Suprapubic skin (tissue), 4 donors: ENCODE data around the gene CDK8. TPM values are rescaled to one million over a fixed set of nuclear protein-coding genes. Genes with fewer than 3 reads are reported as not detected.

Source experiments
- DNase-seq, 2 donors: peaks; one replicate each; pipeline ENCODE4 v3.0.0-alpha.2; 2019; ENCODE audit warnings: low spot score in 2 of 2
- H3K27ac ChIP-seq: fragments of 200-600 bp; sonication (generic); one replicate; pipeline ENCODE4 v1.5.1; 2019
- H3K27me3 ChIP-seq: fragments of 200-600 bp; sonication (generic); one replicate; pipeline ENCODE4 v1.5.1; 2019
- H3K36me3 ChIP-seq: fragments of 200-600 bp; sonication (generic); one replicate; pipeline ENCODE4 v1.5.1; 2019
- H3K4me1 ChIP-seq: fragments of 200-600 bp; sonication (generic); one replicate; pipeline ENCODE4 v1.5.1; 2019
- H3K4me3 ChIP-seq: fragments of 200-600 bp; sonication (generic); one replicate; pipeline ENCODE4 v1.5.1; 2019; ENCODE audit warnings: mild to moderate bottlenecking
- H3K9me3 ChIP-seq: fragments of 200-600 bp; sonication (generic); one replicate; pipeline ENCODE4 v1.5.1; 2019
- CTCF ChIP-seq, 2 donors: fragments of 200-600 bp in 1 of 2; fragments of 450-650 bp in 1 of 2; sonication (generic) in 1 of 2; IDR thresholded peaks; one replicate each; pipeline ENCODE4 v1.5.1; 2016 to 2019; ENCODE audit warnings: antibody characterized with exemption in 2 of 2, mild to moderate bottlenecking in 1 of 2, moderate library complexity in 1 of 2
- EP300 ChIP-seq: sonication (generic); formaldehyde crosslinking; IDR thresholded peaks from one replicate; pipeline ENCODE4 v1.6.1; 2017; ENCODE audit warnings: antibody characterized with exemption
- POLR2A ChIP-seq, 2 donors: fragments of 450-650 bp; IDR thresholded peaks; one replicate each; pipeline ENCODE4 v1.6.1; 2017; ENCODE audit warnings: antibody characterized with exemption in 2 of 2, mild to moderate bottlenecking in 2 of 2, moderate library complexity in 2 of 2
- POLR2AphosphoS5 ChIP-seq, 3 donors: sonication (generic); formaldehyde crosslinking; IDR thresholded peaks; one replicate each; pipeline ENCODE4 v1.6.1; 2017; ENCODE audit warnings: antibody characterized with exemption in 3 of 3
- WGBS: methylation state at CpG from one replicate; pipeline ENCODE4 v1.1.5; 2018; 5-methylcytosine and 5-hydroxymethylcytosine counted together
- total RNA-seq, 4 donors: library from RNA; depleted of rRNA; stranded (reverse); fragments of >200 nt; gene quantifications; one replicate each; pipeline ENCODE4 v1.1.0, GENCODE V29; 2016

CDK8 gene
- total RNA-seq, 4 donors from 2014 or later: 9.8 to 13.3 (median 12.5) TPM

- Histone ChIP-seq H3K36me3 (peaks cover 5% of the 10 kb centered on the region), H3K27me3 (no peaks in the 10 kb centered on the region), H3K9me3 (no peaks in the 10 kb centered on the region), H3K4me3 (no peak overlapping the region), H3K4me1 (no peaks in the 10 kb centered on the region), H3K27ac (no peak overlapping the region)
- 91% methylated on average over 2 of the region's 2 CpGs for WGBS
- DNase-seq: no peak
- TF ChIP-seq CTCF (IDR thresholded peaks at IDR 0.05): no peak
- TF ChIP-seq POLR2A (IDR thresholded peaks at IDR 0.05): no peak
- TF ChIP-seq POLR2AphosphoS5 (IDR thresholded peaks at IDR 0.05): no peak
- no peak for TF ChIP-seq EP300
Measured at GRCh38 chr13:26380930-26381329, 127.0 kb downstream of the CDK8 start.

GRCh38 chr13:26382366-26382765, 128.4 kb downstream of the CDK8 start:
- peaks cover 7% of the 10 kb centered on the region for H3K36me3 ChIP-seq
- H3K4me1 ChIP-seq: no peaks in the 10 kb centered on the region
- H3K27me3 ChIP-seq: no peaks in the 10 kb centered on the region
- no peaks in the 10 kb centered on the region for H3K9me3 ChIP-seq
- TF ChIP-seq EP300: no peak
- no peak for TF ChIP-seq POLR2A (IDR thresholded peaks at IDR 0.05)
- no peak for TF ChIP-seq CTCF (IDR thresholded peaks at IDR 0.05)
- no peak for TF ChIP-seq POLR2AphosphoS5 (IDR thresholded peaks at IDR 0.05)
- no peak for DNase-seq
- no peak overlapping the region for H3K27ac ChIP-seq
- 81% methylated on average over 2 of the region's 2 CpGs for WGBS
- H3K4me3 ChIP-seq: no peak overlapping the region

GRCh38 chr13:26382835-26383234, 128.9 kb downstream of the CDK8 start:
- no peak for TF ChIP-seq EP300
- TF ChIP-seq POLR2AphosphoS5 (IDR thresholded peaks at IDR 0.05): no peak
- TF ChIP-seq CTCF (IDR thresholded peaks at IDR 0.05): no peak
- TF ChIP-seq POLR2A (IDR thresholded peaks at IDR 0.05): no peak
- Histone ChIP-seq H3K4me3 (no peak overlapping the region), H3K9me3 (no peaks in the 10 kb centered on the region), H3K4me1 (no peaks in the 10 kb centered on the region), H3K27me3 (no peaks in the 10 kb centered on the region), H3K27ac (no peak overlapping the region), H3K36me3 (peaks cover 9% of the 10 kb centered on the region)
- DNase-seq: no peak
- 92% methylated on average over 4 of the region's 4 CpGs for WGBS

GRCh38 chr13:26384587-26384986, 130.7 kb downstream of the CDK8 start:
- Histone ChIP-seq H3K27ac (no peak overlapping the region), H3K9me3 (no peaks in the 10 kb centered on the region), H3K27me3 (no peaks in the 10 kb centered on the region), H3K4me1 (no peaks in the 10 kb centered on the region), H3K36me3 (peaks cover 19% of the 10 kb centered on the region), H3K4me3 (no peak overlapping the region)
- DNase-seq: no peak
- 89% methylated on average over 1 of the region's 1 CpG for WGBS
- no peak for TF ChIP-seq POLR2A (IDR thresholded peaks at IDR 0.05)
- no peak for TF ChIP-seq CTCF (IDR thresholded peaks at IDR 0.05)
- TF ChIP-seq POLR2AphosphoS5 (IDR thresholded peaks at IDR 0.05): no peak
- TF ChIP-seq EP300: no peak

GRCh38 chr13:26386026-26386425, 132.1 kb downstream of the CDK8 start:
- WGBS: 97% methylated on average over 1 of the region's 1 CpG
- H3K27ac ChIP-seq: no peak overlapping the region
- no peak overlapping the region for H3K4me3 ChIP-seq
- no peak for DNase-seq
- H3K9me3 ChIP-seq: no peaks in the 10 kb centered on the region
- TF ChIP-seq POLR2A (IDR thresholded peaks at IDR 0.05): no peak
- TF ChIP-seq POLR2AphosphoS5 (IDR thresholded peaks at IDR 0.05): no peak
- TF ChIP-seq CTCF (IDR thresholded peaks at IDR 0.05): no peak
- TF ChIP-seq EP300: no peak
- no peaks in the 10 kb centered on the region for H3K4me1 ChIP-seq
- H3K27me3 ChIP-seq: no peaks in the 10 kb centered on the region
- peaks cover 24% of the 10 kb centered on the region for H3K36me3 ChIP-seq
